Sigmoid colon (tissue), 7 donors: Measurements from ENCODE around the gene RNF187. TPM values are rescaled to one million over a fixed set of nuclear protein-coding genes. Genes with fewer than 3 reads are reported as not detected.

Experiments used
- DNase-seq: peaks from one replicate; pipeline ENCODE4 v3.0.0-alpha.2; 2019
- H3K27ac ChIP-seq, 4 donors: fragments of 200-600 bp; sonication (generic); one replicate each; pipeline ENCODE4 v1.5.1; 2016 to 2019; ENCODE audit warnings: mild to moderate bottlenecking in 1 of 4
- H3K27me3 ChIP-seq, 3 donors: fragments of 200-600 bp; sonication (generic); one replicate each; pipeline ENCODE4 v1.5.1; 2019; ENCODE audit warnings: mild to moderate bottlenecking in 1 of 3
- H3K36me3 ChIP-seq, 4 donors: fragments of 200-600 bp; sonication (generic); one replicate each; pipeline ENCODE4 v1.5.1; 2016 to 2019
- H3K4me1 ChIP-seq, 4 donors: fragments of 200-600 bp; sonication (generic); one replicate each; pipeline ENCODE4 v1.5.1; 2017 to 2019
- H3K4me3 ChIP-seq, 4 donors: fragments of 200-600 bp; sonication (generic); one replicate each; pipeline ENCODE4 v1.5.1; 2017 to 2019; ENCODE audit warnings: mild to moderate bottlenecking in 2 of 4, moderate library complexity in 1 of 4
- H3K9me3 ChIP-seq, 4 donors: fragments of 200-600 bp in 3 of 4; sonication (generic) in 3 of 4; one replicate each; pipeline versions ENCODE4 v1.5.1 to v1.6.1; 2013 to 2019
- CTCF ChIP-seq, 4 experiments: fragments of 450-650 bp in 3 of 4; fragments of 200-600 bp in 1 of 4; IDR thresholded peaks; one replicate each; pipeline ENCODE4 v1.5.1; 2016 to 2019; ENCODE audit warnings: antibody characterized with exemption in 4 of 4, mild to moderate bottlenecking in 3 of 4, moderate library complexity in 2 of 4
- EP300 ChIP-seq, 4 donors: sonication (generic); formaldehyde crosslinking; IDR thresholded peaks; one replicate each; pipeline ENCODE4 v1.6.1; 2017; ENCODE audit warnings: antibody characterized with exemption in 4 of 4
- POLR2A ChIP-seq, 2 donors: fragments of 450-650 bp; IDR thresholded peaks; one replicate each; pipeline ENCODE4 v1.6.1; 2016; ENCODE audit warnings: antibody characterized with exemption in 2 of 2, mild to moderate bottlenecking in 2 of 2, moderate library complexity in 2 of 2
- POLR2AphosphoS5 ChIP-seq, 4 donors: sonication (generic); formaldehyde crosslinking; IDR thresholded peaks; one replicate each; pipeline ENCODE4 v1.6.1; 2017; ENCODE audit warnings: antibody characterized with exemption in 4 of 4
- WGBS, 2 donors: extraction: QIAGEN DNeasy Blood & Tissue Kit; methylation state at CpG; one replicate each; pipeline ENCODE4 v1.1.7; 2013; 5-methylcytosine and 5-hydroxymethylcytosine counted together
- intact Hi-C: fragments of 100-400 bp; cut with DNase I; formaldehyde crosslinking; loops from one replicate; pipeline ENCODE4 v1.15.1; 2023
- polyA plus RNA-seq, 3 donors: library from polyadenylated mRNA; stranded (reverse); fragments of 200-250 nt; gene quantifications; one replicate each; pipeline ENCODE4 v1.2.3, GENCODE V29; 2013
- total RNA-seq, 4 donors: library from RNA; depleted of rRNA; stranded (reverse); fragments of >200 nt; gene quantifications; one replicate each; pipeline ENCODE4 v1.1.0, GENCODE V29; 2016
- donor health status: healthy with polysubstance abuse.
- donor health status: Bipolar disorder and iron deficiency.
- donor health status: healthy.

The RNF187 gene
- total and polyA plus RNA-seq, 7 donors: 17.3 to 39.8 (median 24.3) TPM

DNA sequence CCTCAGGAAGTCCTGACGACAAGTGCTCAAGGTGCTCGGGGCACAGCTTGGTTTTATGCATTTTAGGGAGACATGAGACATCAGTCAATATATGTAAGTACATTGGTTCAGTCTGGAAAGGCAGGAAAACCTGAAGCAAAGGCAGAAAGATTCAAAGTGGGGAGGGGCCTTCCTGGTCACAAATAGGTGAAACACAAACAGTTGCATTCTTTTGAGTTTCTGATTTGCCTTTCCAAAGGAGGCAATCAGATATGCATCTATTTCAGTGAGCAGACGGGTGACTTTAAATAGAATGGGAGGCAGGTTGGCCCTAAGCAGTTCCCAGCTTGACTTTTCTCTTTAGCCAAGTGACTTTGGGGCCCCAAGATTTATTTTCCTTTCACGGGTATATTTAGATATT is 8.9 kb upstream of the RNF187 start:
- 40 to 43% methylated on average over 4 of the region's 4 CpGs for WGBS, 2 donors
- no peak overlapping the region for H3K27ac ChIP-seq
- intact Hi-C loops: no loop called here

DNA sequence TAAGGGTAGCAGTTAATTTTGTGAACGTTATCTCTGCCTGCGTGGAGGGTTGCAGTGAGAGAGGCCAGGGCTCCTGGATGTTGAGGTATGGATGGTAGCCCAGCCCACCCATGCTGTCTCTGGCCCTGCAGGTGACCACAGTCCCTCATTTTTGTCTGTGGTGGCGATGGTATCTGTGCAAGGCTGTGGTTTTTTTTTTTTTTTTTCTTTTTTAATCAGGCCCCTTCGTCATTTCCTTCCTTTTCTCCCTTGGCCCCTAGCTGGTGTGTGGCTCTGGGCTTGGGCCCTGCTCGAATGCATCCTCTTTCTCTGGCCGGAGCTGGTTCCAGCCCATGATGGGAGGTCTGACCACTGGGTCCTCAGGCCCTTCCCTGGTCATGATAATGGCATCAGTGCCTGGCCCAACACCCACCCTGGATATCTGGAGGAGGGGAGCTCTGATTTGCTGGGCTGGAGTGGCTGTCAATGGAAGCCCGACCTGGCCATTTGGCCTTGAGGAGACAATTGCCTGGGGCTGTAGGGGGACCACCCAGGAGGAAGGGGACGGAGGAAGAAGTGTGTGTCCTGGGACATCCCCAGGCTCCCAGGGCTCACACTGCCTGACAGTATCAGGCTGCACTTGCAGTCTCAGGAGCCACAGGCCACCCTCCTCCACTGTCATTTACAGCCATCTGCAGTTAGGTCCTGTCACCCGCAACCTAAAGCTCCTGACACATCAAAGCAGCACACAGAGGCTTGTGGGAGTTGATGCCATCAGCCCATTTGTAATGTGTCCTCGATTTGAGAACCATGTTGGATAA is 8.1 kb upstream of the RNF187 start:
- peak; percentile 47 for DNase-seq
- H3K4me1 ChIP-seq: no peaks in the 10 kb centered on the region
- 54 to 71% methylated on average over 10 of the region's 10 CpGs for WGBS, 2 donors
- no peaks in the 10 kb centered on the region for H3K36me3 ChIP-seq
- H3K27me3 ChIP-seq: no peaks in the 10 kb centered on the region
- H3K27ac ChIP-seq: no peak overlapping the region
- TF ChIP-seq CTCF (IDR thresholded peaks at IDR 0.05) (no peak), POLR2A (IDR thresholded peaks at IDR 0.05) (no peak), POLR2AphosphoS5 (IDR thresholded peaks at IDR 0.05) (no peak), EP300 (IDR thresholded peaks at IDR 0.05) (no peak)
- no peak overlapping the region for H3K4me3 ChIP-seq
- intact Hi-C loops: no loop called here
- no peaks in the 10 kb centered on the region for H3K9me3 ChIP-seq

More for the DNA sequence above, 8.9 kb upstream of the RNF187 start:
- H3K27me3 ChIP-seq: peaks cover 0 to 5% (median 0%) of the 10 kb centered on the region in 3 donors
- no peaks in the 10 kb centered on the region for H3K36me3 ChIP-seq
- no peaks in the 10 kb centered on the region for H3K4me1 ChIP-seq
- TF ChIP-seq POLR2A (IDR thresholded peaks at IDR 0.05) (no peak), POLR2AphosphoS5 (IDR thresholded peaks at IDR 0.05) (no peak), CTCF (IDR thresholded peaks at IDR 0.05) (no peak), EP300 (IDR thresholded peaks at IDR 0.05) (no peak)
- H3K4me3 ChIP-seq: no peak overlapping the region
- DNase-seq: peak; percentile 2
- no peaks in the 10 kb centered on the region for H3K9me3 ChIP-seq

DNA sequence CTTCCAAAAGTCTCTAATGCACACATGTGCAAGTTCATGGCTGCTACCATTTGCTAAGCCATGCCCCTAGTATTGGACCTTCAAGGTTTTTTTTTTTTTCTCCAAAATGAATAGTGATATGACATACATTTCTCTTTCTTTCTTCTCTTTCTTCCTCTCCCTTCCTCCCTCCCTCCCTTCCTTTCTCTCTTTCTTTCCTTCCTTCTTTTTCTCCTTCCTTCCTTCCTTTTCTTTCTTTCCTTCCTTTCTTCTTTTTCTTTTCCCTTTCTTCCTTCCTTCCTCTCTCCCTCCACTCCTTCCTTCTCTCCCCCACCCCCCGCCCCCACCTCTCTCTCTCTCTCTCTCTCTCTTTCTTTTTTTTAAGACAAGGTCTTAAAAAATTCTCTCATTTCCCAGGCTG is 3.4 kb upstream of the RNF187 start:
- no peak overlapping the region for H3K4me3 ChIP-seq
- H3K27ac ChIP-seq: no peak overlapping the region
- no peaks in the 10 kb centered on the region for H3K9me3 ChIP-seq
- H3K4me1 ChIP-seq: peaks cover 4 to 22% (median 13%) of the 10 kb centered on the region in 4 donors
- no peak for DNase-seq
- 95 to 98% methylated on average over 1 of the region's 1 CpG for WGBS, 2 donors
- no peak for TF ChIP-seq POLR2A (IDR thresholded peaks at IDR 0.05)
- TF ChIP-seq CTCF (IDR thresholded peaks at IDR 0.05): no peak
- TF ChIP-seq POLR2AphosphoS5 (IDR thresholded peaks at IDR 0.05): no peak
- TF ChIP-seq EP300 (IDR thresholded peaks at IDR 0.05): no peak
- H3K27me3 ChIP-seq: no peaks in the 10 kb centered on the region
- no peaks in the 10 kb centered on the region for H3K36me3 ChIP-seq
- intact Hi-C loops: loop anchor here (10.0 kb wide), 1 partner anchor 349 kb away; no protein-coding TSS in a partner anchor

- H3K9me3 ChIP-seq: no peaks in the 10 kb centered on the region
- peak; percentile 83 for DNase-seq
Measured at GRCh38 chr1:228486596-228487335, 416 bp upstream of the RNF187 start.

More at GRCh38 chr1:228486596-228487335, 416 bp upstream of the RNF187 start:
- H3K4me3 ChIP-seq: peak overlapping the region; percentile 50 to 86 (median 73)
- peaks cover 0 to 22% (median 5%) of the 10 kb centered on the region in 4 donors for H3K36me3 ChIP-seq
- WGBS, 2 donors: 0% methylated on average over 60 of the region's 60 CpGs
- TF ChIP-seq POLR2AphosphoS5 (IDR thresholded peaks at IDR 0.05) (peak; percentile 21 to 79 (median 55)), EP300 (IDR thresholded peaks at IDR 0.05) (peak in 1 of 4 donors; percentile 54), POLR2A (IDR thresholded peaks at IDR 0.05) (peak in 1 of 2 donors; percentile 29), CTCF (IDR thresholded peaks at IDR 0.05) (no peak)
- H3K27ac ChIP-seq: peak overlapping the region; percentile 96 to 99 (median 96)
- peaks cover 4 to 40% (median 29%) of the 10 kb centered on the region in 4 donors for H3K4me1 ChIP-seq
- intact Hi-C loops: loop anchor here (1.0 to 10.0 kb wide), 3 partner anchors 80 to 404 kb away; partner anchors contain the start of genes ARF1 and TRIM11
- H3K27me3 ChIP-seq: no peaks in the 10 kb centered on the region
